ENCODE measurements around the gene ANKRD63.

Gene ANKRD63

DNA sequence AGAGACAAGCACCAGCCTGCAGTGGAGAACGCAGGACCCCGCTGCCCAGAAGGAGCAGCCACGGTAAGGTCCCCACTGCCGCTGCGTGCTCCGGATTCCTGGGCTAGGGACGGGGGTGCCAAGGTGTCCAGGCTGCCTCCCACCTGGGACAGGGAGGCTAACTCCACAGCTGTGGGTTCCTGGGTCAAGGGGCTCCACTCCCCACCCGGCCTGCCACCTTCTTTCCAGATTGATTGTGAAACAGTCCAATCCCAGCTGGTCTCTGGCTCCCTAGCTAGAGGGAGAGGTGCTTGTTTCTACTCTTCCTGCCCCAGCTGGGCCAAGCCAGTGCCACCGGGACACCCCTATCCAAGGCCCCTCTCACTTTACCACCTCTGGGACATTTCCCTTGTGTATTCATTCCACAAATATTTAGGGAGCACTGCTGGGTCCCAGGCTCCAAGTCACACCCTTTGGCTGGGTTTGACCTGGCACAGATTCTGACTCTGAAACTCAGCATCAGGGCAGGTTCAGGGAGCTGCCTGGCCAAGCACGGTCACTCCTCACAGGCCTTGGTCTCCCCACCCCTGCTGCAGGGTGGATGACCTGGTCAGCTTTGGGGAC lies 42.1 kb downstream of the ANKRD63 start:
- DNase-seq, result no peak

DNA sequence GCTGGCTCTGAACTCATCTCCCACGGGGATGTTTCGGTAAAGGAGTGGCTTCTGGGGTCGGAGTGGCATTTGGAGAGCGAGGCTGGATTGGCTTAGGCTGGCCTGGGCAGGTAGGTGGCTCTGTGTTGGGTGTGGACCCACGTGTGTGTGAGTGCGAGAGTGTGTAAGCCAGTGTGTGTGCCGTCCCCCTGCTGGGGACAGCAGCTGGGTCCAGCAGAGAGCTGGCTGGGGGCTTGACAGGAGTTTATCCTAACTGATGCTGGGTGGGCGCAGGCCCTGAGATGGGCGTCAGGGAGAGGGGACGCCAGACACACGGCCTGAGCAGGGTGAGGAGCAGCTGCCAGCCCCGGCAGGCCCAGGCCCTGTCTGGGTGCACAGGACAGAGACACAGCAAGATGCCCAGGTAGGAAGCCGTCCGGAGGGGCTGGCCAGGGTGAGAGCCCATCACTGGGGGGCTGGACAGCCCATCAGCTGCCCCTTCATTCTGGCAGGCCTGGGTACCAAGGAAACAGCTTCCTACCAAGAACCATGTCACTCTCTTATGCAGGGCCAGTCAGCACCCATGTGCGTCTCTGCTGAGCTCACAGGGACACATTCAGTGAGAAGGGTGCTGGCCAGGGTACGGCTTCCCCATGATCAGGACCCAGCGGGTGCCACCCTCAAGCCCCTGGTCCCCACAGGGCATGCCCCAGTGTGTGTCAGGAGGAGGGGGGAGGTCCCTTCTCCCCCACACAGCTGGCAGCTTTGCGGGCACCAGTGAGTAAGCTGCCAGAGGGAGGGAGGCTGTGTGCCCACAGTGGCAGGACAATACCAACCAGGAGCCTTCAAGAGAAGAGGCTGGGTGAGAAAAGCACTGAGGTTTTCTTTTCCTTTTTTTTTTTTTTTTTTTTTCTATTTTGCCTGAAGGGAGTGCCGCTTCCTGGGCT lies 42.9 kb downstream of the ANKRD63 start:
- no peak for DNase-seq

DNA sequence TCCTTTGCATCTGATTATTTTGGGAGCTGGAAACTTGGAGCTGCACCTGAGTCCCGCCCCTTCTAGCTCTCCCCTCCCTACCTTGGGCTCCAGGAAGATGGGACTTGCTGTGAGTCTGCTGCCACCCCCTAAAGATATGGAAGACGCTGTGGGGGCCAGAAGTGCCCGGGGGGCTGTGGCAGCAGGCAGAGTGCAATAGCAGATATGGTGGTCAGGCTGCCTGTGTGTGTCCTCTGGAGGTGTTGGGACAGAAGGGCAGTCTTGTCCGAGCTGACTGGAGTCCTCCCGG lies 43.5 kb downstream of the ANKRD63 start:
- DNase-seq, result no peak

DNA sequence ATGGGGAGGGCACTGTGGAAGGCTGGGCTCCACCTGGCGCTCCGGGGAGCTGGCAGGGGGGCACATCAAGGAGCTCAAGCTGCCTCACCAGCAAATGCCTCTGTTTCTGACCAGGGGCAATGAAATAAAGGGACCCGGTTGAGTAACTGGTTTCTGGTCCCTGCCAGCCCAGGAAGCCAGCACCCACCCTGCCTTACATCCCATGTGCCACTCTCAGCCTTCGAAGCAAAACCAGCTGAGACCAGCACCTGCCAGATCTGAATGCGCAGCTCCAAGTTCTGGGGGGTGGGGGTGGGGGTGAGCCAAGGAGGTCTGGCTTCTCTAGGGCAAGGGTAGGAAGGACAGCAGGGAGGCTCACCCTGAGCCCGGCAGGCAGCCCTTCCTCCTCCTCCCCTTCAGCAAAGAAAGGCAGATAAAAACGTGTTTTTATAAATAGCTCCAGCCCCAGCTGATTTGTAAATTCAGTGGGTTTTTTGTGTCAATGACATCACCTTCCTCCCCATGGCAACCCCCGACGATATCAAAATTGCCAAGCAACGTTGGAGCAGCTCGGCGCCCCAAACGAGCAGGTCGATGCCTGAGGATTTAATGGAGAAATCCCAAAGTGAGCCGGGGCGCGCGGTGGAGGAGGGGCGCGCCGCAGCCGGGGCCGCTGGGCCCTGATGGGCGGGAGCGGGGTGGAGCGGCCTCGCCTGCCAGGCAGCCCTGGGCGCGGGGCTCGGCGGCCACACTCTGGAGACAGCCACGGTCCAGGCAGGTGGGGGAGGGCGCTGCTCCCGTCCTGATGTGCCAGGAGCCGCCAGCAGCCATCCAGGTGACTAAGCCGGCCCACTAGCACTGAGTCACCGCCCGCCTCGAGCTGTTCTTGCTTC lies 44.1 kb downstream of the ANKRD63 start, which contains the start of gene PAK6:
Gene PAK6, plus strand, starts transcription at position 532 of the 872 bp plus-strand sequence. CDS start 25,723 bp downstream, outside the sequence.
- DNase-seq, result no peak

DNA sequence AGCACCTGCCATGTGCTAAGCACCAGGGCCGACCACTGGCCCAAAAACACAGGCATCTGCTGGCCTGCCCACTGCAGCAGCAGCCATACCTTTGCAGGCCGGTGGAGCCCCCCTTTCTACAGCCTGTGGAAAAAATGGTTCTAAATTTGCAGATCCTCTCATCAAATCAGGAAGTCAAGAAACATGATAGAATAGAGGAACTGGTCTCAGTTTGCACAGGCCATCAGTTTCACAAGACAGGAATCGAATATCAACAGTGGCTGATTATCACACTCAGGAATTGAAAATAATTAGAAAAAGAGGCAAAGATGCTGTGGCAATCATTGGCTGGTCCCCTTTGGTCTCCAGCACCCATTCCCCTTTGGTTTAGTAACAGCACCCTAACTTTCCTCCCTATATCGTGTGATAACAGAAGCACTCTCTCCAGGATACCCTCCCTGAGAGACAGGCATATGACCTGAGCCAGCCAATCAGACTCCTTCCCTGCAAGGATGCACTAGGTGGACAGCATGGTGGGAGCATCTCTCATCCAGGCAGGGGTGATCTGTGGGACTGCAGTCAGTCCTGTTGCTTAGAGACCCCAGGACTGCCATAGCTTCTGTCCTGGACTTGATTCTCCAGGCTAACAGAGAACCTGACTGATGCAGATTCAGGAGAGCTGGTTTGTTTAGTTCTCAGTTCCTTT lies 47.5 kb downstream of the ANKRD63 start:
- no peak for DNase-seq

DNA sequence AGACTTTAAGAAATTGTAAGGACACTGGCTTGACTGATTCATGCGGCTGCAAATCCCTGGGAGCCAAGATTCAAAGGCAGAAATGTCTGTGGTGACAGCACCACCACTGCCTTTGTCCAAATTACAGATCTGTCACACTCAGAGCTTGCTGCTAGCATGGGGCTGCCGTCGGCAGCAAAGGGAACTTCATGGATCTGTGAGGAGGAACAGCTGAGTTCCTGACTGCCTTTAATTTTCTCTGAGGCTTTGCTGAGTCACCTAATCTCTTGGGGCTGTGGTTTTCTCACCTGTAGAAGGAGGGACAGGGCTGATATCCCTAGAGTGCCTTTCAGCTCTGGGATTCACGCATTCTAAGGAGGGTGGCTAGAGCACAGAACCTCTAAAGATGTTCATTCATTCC lies 48.1 kb downstream of the ANKRD63 start:
- no peak for DNase-seq

DNA sequence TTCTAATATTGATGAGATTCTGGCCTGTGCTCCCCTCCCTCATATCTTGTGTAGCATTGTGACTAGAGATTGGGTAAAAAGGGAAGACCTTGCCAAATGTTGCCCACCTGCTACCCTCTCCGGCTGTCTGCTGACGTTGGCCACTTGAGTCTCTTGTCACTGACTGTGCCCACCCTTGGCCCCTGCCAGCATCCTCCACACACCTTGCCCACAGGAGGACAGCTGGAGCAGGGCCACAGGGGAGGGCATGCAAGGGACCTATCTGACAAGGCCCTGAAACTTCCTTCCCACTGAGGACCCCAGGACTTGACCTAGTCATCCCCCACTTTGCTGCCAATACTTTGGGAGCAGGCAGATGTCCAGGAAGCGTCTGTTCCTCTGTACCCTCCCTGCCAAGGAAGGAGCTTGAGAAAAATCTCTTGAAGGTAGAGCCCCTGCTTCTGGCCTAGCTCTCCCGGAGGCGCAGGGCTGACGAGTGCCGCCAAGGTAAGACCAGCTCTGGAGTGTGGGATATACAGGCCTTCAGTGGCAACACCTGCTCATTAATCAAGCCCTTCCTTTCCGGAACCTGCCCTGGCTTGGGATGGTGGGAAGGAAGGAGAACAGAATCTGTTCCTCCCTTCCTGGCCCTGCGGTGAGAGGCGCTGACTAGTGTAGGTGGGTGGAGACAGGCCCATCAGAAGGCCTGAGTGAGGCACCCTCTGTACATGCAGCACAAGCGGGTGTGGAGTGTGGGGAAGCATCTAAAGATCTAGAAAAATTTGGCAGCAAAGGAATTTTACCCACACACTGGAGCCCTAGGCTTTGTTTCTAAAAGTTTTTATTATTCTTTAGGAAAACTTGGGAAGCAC lies 48.9 kb downstream of the ANKRD63 start:
- no peak for DNase-seq

DNA sequence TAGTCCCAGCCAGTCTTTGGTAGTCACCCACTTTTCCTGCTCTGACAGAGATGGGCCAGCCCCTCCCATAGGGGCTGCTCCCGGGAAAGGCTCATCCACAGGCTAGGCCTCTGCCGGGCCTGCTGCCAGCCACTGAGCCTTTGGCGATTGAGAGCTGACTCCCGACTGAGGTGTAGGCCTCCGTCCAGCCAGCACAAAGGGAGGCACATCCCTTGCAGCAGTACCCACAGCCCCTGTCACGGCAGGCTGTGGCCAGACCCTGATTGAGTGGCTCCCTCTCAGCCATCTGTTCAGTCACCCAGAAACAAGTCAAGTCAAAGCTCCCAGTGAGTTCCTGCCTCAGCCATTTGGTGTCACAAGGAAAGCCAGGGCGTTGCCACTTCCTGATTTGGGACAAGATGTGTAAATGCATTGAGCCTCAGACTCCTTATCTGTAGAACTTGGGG lies 50.2 kb downstream of the ANKRD63 start:
- DNase-seq, result no peak
